Lung (tissue), 12 donors: ENCODE results near the gene CAPN3. TPM values are rescaled to one million over a fixed set of nuclear protein-coding genes. Genes with fewer than 3 reads are reported as not detected.

Source experiments
- ATAC-seq: fragments of 200-7000 bp; cut with Tn5 transposase; one replicate; pipeline ENCODE4 v1.9.1; 2020; ENCODE audit warnings: moderate number of reproducible peaks; ENCODE audit not compliant: insufficient read depth, low FRiP score
- DNase-seq, 3 donors: peaks; one replicate each; pipeline ENCODE4 v3.0.0-alpha.2; 2013 to 2017
- H3K27ac ChIP-seq, 2 donors: one replicate each; pipeline ENCODE4 v1.5.1; 2013; ENCODE audit warnings: mild to moderate bottlenecking in 2 of 2, moderate library complexity in 2 of 2, control low read depth in 1 of 2, inconsistent platforms in 1 of 2, low read depth in 1 of 2, low read length in 1 of 2
- H3K27me3 ChIP-seq, 3 donors: one replicate each; pipeline ENCODE4 v1.5.1; 2013; ENCODE audit warnings: low read length in 2 of 3; ENCODE audit not compliant: control insufficient read depth in 3 of 3, insufficient read depth in 3 of 3
- H3K36me3 ChIP-seq, 4 donors: one replicate each; pipeline ENCODE4 v1.5.1; 2013; ENCODE audit warnings: low read length in 4 of 4, mild to moderate bottlenecking in 1 of 4, moderate library complexity in 1 of 4; ENCODE audit not compliant: control insufficient read depth in 4 of 4, insufficient read depth in 4 of 4
- H3K4me1 ChIP-seq, 5 donors: one replicate each; pipeline ENCODE4 v1.5.1; 2013; ENCODE audit warnings: low read length in 5 of 5, mild to moderate bottlenecking in 2 of 5, moderate library complexity in 1 of 5; ENCODE audit not compliant: control insufficient read depth in 5 of 5, insufficient read depth in 5 of 5
- H3K4me3 ChIP-seq: one replicate; pipeline ENCODE4 v1.5.1; 2013; ENCODE audit warnings: mild to moderate bottlenecking, control low read depth, moderate library complexity
- H3K9ac ChIP-seq, 2 donors: one replicate each; pipeline ENCODE4 v1.5.1; 2013; ENCODE audit warnings: low read length in 2 of 2, control low read depth in 1 of 2; ENCODE audit not compliant: insufficient read depth in 1 of 2
- H3K9me3 ChIP-seq, 4 donors: one replicate each; pipeline ENCODE4 v1.5.1; 2013; ENCODE audit warnings: low read length in 3 of 4, mild to moderate bottlenecking in 1 of 4, moderate library complexity in 1 of 4; ENCODE audit not compliant: control insufficient read depth in 4 of 4, insufficient read depth in 3 of 4
- WGBS, 2 donors: extraction: QIAGEN DNeasy Blood & Tissue Kit; methylation state at CpG; one replicate each; pipeline ENCODE4 v1.1.7; 2013; 5-methylcytosine and 5-hydroxymethylcytosine counted together
- polyA plus RNA-seq, 2 donors: library from polyadenylated mRNA; stranded (reverse); fragments of 200-250 nt; gene quantifications; one replicate each; pipeline ENCODE4 v1.2.1, GENCODE V29; 2013
- total RNA-seq, 2 donors: library from RNA; depleted of rRNA in 1 of 2; stranded (reverse); fragments of >200 nt in 1 of 2; gene quantifications; one replicate each; pipeline ENCODE4 v1.2.1, GENCODE V29; 2014 to 2021
- TF ChIP-seq, protein P1 (sequence below): IDR thresholded peaks from 2 replicates; pipeline ENCODE4 v1.5.1; 2012; ENCODE audit warnings: mild to moderate bottlenecking; ENCODE audit errors: control extremely low read depth, extremely low read depth
- donor health status: control.
- donor health status: control.
- donor health status: Bipolar disorder and iron deficiency.
- donor health status: healthy.
- donor health status: DM: yes; HTN: yes; CAD: no.

Gene CAPN3
- total and polyA plus RNA-seq, 4 donors, result 12.1 to 56.6 (median 24.7) TPM

DNA sequence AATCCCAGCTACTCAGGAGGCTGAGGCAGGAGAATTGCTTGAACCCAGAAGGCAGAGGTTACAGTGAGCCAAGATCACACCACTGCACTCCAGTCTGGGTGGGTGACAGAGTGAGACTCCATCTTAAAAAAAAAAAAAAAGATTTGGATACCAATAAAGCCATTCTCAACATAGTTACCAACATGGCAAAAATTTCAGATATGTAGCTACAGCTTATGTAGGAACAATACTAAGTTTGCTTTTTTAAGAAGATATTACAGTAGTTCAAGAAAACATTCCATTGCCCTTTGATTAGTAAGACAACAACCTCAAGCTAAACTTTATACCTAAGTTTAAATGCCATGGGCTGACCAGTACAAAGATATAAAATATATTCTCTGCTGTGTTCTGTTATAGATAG, 97.2 kb downstream of the CAPN3 start:
- TF ChIP-seq, protein P1, sequence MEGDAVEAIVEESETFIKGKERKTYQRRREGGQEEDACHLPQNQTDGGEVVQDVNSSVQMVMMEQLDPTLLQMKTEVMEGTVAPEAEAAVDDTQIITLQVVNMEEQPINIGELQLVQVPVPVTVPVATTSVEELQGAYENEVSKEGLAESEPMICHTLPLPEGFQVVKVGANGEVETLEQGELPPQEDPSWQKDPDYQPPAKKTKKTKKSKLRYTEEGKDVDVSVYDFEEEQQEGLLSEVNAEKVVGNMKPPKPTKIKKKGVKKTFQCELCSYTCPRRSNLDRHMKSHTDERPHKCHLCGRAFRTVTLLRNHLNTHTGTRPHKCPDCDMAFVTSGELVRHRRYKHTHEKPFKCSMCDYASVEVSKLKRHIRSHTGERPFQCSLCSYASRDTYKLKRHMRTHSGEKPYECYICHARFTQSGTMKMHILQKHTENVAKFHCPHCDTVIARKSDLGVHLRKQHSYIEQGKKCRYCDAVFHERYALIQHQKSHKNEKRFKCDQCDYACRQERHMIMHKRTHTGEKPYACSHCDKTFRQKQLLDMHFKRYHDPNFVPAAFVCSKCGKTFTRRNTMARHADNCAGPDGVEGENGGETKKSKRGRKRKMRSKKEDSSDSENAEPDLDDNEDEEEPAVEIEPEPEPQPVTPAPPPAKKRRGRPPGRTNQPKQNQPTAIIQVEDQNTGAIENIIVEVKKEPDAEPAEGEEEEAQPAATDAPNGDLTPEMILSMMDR, result no peak
- Histone ChIP-seq H3K9me3 (no peaks in the 10 kb centered on the region), H3K4me1 (peaks cover 1 to 20% (median 8%) of the 10 kb centered on the region in 5 donors), H3K27me3 (no peaks in the 10 kb centered on the region), H3K36me3 (peaks cover 1 to 7% (median 5%) of the 10 kb centered on the region in 4 donors), H3K4me3 (no peak overlapping the region), H3K9ac (peak overlapping the region in 1 of 2 donors; percentile 38), H3K27ac (peak overlapping the region in 1 of 2 donors; percentile 96)
- DNase-seq (peak in 1 of 3 donors; percentile 47), ATAC-seq (no peak)

DNA sequence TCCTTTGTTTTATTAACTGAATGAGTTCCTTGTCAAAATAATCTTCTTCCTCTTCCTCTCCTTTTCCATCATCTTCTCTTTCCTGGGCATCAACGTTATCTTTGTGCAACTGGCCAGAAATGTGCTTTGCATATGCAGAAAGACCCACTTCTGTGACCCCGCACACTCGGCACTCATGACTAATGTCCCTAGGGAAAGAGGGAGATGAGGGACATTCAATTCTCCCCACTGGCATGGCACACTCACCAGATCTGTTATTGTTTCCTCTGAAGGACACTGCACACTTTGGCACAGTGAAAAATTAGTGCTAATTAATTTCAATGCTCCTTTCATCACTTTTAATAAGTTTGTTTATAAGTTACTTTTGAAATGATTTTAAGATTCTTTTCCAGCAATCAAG, 97.7 kb downstream of the CAPN3 start:
- H3K4me3 ChIP-seq, result no peak overlapping the region
- H3K4me1 ChIP-seq, result peaks cover 1 to 20% (median 8%) of the 10 kb centered on the region in 5 donors
- DNase-seq (peak in 2 of 3 donors; percentile 14 to 40), ATAC-seq (no peak)
- WGBS, 2 donors, result 33 to 54% methylated on average over 3 of the region's 3 CpGs
- no peaks in the 10 kb centered on the region for H3K27me3 ChIP-seq
- H3K27ac ChIP-seq, result peak overlapping the region; percentile 81 to 96
- peak overlapping the region in 1 of 2 donors; percentile 84 for H3K9ac ChIP-seq
- TF ChIP-seq, protein P1, result no peak
- no peaks in the 10 kb centered on the region for H3K9me3 ChIP-seq
- H3K36me3 ChIP-seq, result peaks cover 0 to 4% (median 1%) of the 10 kb centered on the region in 4 donors

DNA sequence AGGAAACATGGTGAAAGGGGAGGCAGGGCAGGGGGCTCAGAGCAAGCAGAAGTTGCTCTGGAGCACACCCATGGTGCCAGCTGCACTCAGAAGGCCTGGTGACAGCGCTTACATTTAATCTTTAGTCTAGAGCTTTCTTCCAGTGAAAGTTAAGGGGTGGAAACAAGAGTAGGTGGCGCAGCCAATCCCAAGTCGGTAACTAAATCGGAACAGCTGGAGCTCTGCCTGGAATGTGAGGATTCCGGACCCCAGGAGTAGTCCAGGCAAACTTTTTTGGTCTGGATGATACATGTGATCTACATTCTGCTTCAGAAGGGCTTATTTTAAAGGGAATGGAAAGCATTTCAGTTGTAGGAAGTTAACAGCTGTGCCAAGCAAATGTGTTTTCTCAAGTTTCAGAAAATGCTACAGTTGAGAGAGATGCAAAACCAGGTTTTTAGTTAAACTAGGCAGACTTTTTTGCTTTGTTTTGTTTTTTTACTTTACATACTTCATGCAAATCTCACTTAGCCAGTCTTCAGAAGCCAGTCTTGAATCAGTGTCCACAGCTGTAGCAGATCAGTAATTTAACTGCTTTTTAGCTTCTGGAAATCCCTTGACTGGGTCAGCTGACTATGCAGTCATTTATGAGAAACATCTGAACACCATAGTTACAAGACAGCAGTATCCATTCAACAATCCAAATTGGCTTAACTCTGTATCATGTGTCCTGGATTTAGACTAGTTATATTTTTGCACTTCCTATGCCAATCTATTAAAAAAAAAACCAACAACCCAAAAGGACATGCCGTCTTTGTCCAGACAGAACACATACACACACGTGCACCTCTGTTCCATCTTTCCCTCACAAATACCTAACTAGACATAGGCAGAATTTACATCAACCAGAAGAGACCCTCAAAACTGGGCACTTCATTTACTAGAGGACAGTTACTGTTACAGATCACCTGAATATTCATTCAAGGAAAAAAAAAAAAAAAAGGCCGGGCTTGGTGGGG, 98.4 kb downstream of the CAPN3 start:
- TF ChIP-seq, protein P1, result no peak
- no peak overlapping the region for H3K4me3 ChIP-seq
- peaks cover 0 to 4% (median 1%) of the 10 kb centered on the region in 4 donors for H3K36me3 ChIP-seq
- peak overlapping the region; percentile 81 to 96 for H3K27ac ChIP-seq
- DNase-seq, result peak; percentile 95 to 99 (median 99)
- no peaks in the 10 kb centered on the region for H3K9me3 ChIP-seq
- H3K27me3 ChIP-seq, result no peaks in the 10 kb centered on the region
- WGBS, 2 donors, result 51 to 72% methylated on average over 8 of the region's 8 CpGs
- H3K4me1 ChIP-seq, result peaks cover 1 to 20% (median 8%) of the 10 kb centered on the region in 5 donors
- peak; percentile 77 for ATAC-seq
- peak overlapping the region in 1 of 2 donors; percentile 84 for H3K9ac ChIP-seq
